WTC11 (cell line): ENCODE data around the gene NPFFR1. TPM values are rescaled to one million over a fixed set of nuclear protein-coding genes. Genes with fewer than 3 reads are reported as not detected.

Source experiments
- ATAC-seq: fragments of 200-7000 bp; cut with Tn5 transposase; 2 replicates; pipeline ENCODE4 v1.10.0; 2021; ENCODE audit warnings: mild to moderate bottlenecking, moderate library complexity
- CTCF ChIA-PET: fragments of 300-600 bp; sonication (Branson Sonifier 250); formaldehyde crosslinking; loops from one replicate; lab custom pipeline; 2021; ENCODE audit warnings: antibody characterized with exemption; lab: Charles Lee
- POLR2A ChIA-PET: fragments of 350-600 bp; sonication (Branson Sonifier 250); formaldehyde crosslinking; loops from one replicate; lab custom pipeline; 2021; ENCODE audit warnings: antibody characterized with exemption; lab: Charles Lee
- DNase-seq: peaks from one replicate; pipeline ENCODE4 v3.0.0; 2021; ENCODE audit warnings: low spot score
- H3K27ac Mint-ChIP-seq: 2 replicates; pipeline ENCODE4 v1.8.0; 2021; ENCODE audit warnings: mixed read lengths
- H3K27me3 Mint-ChIP-seq: 2 replicates; pipeline ENCODE4 v1.8.0; 2021; ENCODE audit warnings: low read depth, mild to moderate bottlenecking, moderate library complexity, mixed read lengths
- H3K36me3 Mint-ChIP-seq: 2 replicates; pipeline ENCODE4 v1.8.0; 2021; ENCODE audit warnings: mixed read lengths
- H3K4me1 Mint-ChIP-seq: 2 replicates; pipeline ENCODE4 v1.8.0; 2022; ENCODE audit warnings: mixed read lengths
- H3K4me3 Mint-ChIP-seq: 2 replicates; pipeline ENCODE4 v1.8.0; 2021; ENCODE audit warnings: mild to moderate bottlenecking, moderate library complexity, mixed read lengths
- H3K9me3 Mint-ChIP-seq: 2 replicates; pipeline ENCODE4 v1.8.0; 2021; ENCODE audit warnings: mixed read lengths
- CTCF ChIP-seq: fragments of 200-600 bp; IDR thresholded peaks from 2 replicates; pipeline ENCODE4 v1.8.0; 2022; ENCODE audit warnings: antibody characterized with exemption
- GABPB1 ChIP-seq: sonication (generic); formaldehyde crosslinking; IDR thresholded peaks from 2 replicates; pipeline ENCODE4 v1.8.1; 2023; ENCODE audit warnings: mild to moderate bottlenecking, missing genetic modification reagents
- GTF2I ChIP-seq: fragments of 250-450 bp; sonication (Bioruptor Pico); conservative IDR thresholded peaks from 2 replicates; pipeline ENCODE4 v1.4.0; 2021; ENCODE audit warnings: mild to moderate bottlenecking
- NR3C1 ChIP-seq: sonication (generic); formaldehyde crosslinking; conservative IDR thresholded peaks from 2 replicates; pipeline ENCODE4 v1.8.1; 2023; ENCODE audit warnings: low read depth, mild to moderate bottlenecking, missing genetic modification reagents
- SOX15 ChIP-seq: fragments of 250-450 bp; sonication (Bioruptor Pico); IDR thresholded peaks from 2 replicates; pipeline ENCODE4 v1.9.0; 2021; ENCODE audit warnings: mild to moderate bottlenecking
- SP1 ChIP-seq: sonication (generic); formaldehyde crosslinking; conservative IDR thresholded peaks from 2 replicates; pipeline ENCODE4 v1.8.1; 2022; ENCODE audit warnings: missing genetic modification reagents
- TCF7 ChIP-seq: sonication (generic); formaldehyde crosslinking; IDR thresholded peaks from 2 replicates; pipeline ENCODE4 v1.8.0; 2022; ENCODE audit warnings: mild to moderate bottlenecking, low read depth, missing genetic modification reagents, moderate library complexity
- TEAD1 ChIP-seq: sonication (generic); formaldehyde crosslinking; IDR thresholded peaks from 2 replicates; pipeline ENCODE4 v1.8.0; 2022; ENCODE audit warnings: mild to moderate bottlenecking, missing genetic modification reagents
- USF1 ChIP-seq: sonication (generic); formaldehyde crosslinking; IDR thresholded peaks from 2 replicates; pipeline ENCODE4 v1.8.0; 2022; ENCODE audit warnings: mild to moderate bottlenecking, missing genetic modification reagents
- ZMAT4 ChIP-seq: fragments of 250-450 bp; sonication (Bioruptor Pico); IDR thresholded peaks from 2 replicates; pipeline ENCODE4 v1.9.0; 2021; ENCODE audit warnings: mild to moderate bottlenecking
- ZNF232 ChIP-seq: sonication (generic); formaldehyde crosslinking; IDR thresholded peaks from 2 replicates; pipeline ENCODE4 v1.8.0; 2022; ENCODE audit warnings: mild to moderate bottlenecking, missing genetic modification reagents
- ZNF281 ChIP-seq: sonication (generic); formaldehyde crosslinking; IDR thresholded peaks from 2 replicates; pipeline ENCODE4 v1.8.0; 2023; ENCODE audit warnings: mild to moderate bottlenecking, missing genetic modification reagents
- total RNA-seq: library from RNA; stranded (reverse); gene quantifications from 3 replicates; pipeline ENCODE4 v1.2.3, GENCODE V29; 2021
- TF ChIP-seq, protein P1 (sequence below): sonication (generic); formaldehyde crosslinking; IDR thresholded peaks from 2 replicates; pipeline ENCODE4 v1.8.0; 2022; ENCODE audit warnings: mild to moderate bottlenecking, missing genetic modification reagents
- TF ChIP-seq, protein P2 (sequence below): sonication (generic); formaldehyde crosslinking; IDR thresholded peaks from 2 replicates; pipeline ENCODE4 v1.8.1; 2023; ENCODE audit warnings: mild to moderate bottlenecking, missing genetic modification reagents, borderline replicate concordance
- TF ChIP-seq, protein P3 (sequence below): sonication (generic); formaldehyde crosslinking; IDR thresholded peaks from 2 replicates; pipeline ENCODE4 v1.8.0; 2022; ENCODE audit warnings: missing genetic modification reagents

The NPFFR1 gene
- total RNA-seq, 1 experiment from 2014 or later = 0.04 TPM

GRCh38 chr10:70247360-70247759 is 36.4 kb downstream of the NPFFR1 start:
- Mint-ChIP-seq H3K9me3 (peaks cover 3% of the 10 kb centered on the region; the same call in 1 of the 2 replicates), H3K4me3 (no peak overlapping the region), H3K36me3 (no peaks in the 10 kb centered on the region), H3K4me1 (no peaks in the 10 kb centered on the region), H3K27ac (no peak overlapping the region), H3K27me3 (peaks cover 19% of the 10 kb centered on the region)
- DNase-seq (no peak), ATAC-seq (no peak)
- TF ChIP-seq, protein P1, sequence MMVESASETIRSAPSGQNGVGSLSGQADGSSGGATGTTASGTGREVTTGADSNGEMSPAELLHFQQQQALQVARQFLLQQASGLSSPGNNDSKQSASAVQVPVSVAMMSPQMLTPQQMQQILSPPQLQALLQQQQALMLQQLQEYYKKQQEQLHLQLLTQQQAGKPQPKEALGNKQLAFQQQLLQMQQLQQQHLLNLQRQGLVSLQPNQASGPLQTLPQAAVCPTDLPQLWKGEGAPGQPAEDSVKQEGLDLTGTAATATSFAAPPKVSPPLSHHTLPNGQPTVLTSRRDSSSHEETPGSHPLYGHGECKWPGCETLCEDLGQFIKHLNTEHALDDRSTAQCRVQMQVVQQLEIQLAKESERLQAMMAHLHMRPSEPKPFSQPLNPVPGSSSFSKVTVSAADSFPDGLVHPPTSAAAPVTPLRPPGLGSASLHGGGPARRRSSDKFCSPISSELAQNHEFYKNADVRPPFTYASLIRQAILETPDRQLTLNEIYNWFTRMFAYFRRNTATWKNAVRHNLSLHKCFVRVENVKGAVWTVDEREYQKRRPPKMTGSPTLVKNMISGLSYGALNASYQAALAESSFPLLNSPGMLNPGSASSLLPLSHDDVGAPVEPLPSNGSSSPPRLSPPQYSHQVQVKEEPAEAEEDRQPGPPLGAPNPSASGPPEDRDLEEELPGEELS = no peak
- TF ChIP-seq SP1 (CRISPR knock-in tag) (no peak), ZMAT4 (no peak), CTCF (no peak), SOX15 (no peak), TCF7 (CRISPR knock-in tag) (no peak), TEAD1 (CRISPR knock-in tag) (no peak), ZNF232 (no peak), USF1 (CRISPR knock-in tag) (no peak), ZNF281 (CRISPR knock-in tag) (no peak), GABPB1 (no peak), NR3C1 (CRISPR knock-in tag) (no peak), GTF2I (CRISPR knock-in tag) (no peak)
- TF ChIP-seq, protein P2, sequence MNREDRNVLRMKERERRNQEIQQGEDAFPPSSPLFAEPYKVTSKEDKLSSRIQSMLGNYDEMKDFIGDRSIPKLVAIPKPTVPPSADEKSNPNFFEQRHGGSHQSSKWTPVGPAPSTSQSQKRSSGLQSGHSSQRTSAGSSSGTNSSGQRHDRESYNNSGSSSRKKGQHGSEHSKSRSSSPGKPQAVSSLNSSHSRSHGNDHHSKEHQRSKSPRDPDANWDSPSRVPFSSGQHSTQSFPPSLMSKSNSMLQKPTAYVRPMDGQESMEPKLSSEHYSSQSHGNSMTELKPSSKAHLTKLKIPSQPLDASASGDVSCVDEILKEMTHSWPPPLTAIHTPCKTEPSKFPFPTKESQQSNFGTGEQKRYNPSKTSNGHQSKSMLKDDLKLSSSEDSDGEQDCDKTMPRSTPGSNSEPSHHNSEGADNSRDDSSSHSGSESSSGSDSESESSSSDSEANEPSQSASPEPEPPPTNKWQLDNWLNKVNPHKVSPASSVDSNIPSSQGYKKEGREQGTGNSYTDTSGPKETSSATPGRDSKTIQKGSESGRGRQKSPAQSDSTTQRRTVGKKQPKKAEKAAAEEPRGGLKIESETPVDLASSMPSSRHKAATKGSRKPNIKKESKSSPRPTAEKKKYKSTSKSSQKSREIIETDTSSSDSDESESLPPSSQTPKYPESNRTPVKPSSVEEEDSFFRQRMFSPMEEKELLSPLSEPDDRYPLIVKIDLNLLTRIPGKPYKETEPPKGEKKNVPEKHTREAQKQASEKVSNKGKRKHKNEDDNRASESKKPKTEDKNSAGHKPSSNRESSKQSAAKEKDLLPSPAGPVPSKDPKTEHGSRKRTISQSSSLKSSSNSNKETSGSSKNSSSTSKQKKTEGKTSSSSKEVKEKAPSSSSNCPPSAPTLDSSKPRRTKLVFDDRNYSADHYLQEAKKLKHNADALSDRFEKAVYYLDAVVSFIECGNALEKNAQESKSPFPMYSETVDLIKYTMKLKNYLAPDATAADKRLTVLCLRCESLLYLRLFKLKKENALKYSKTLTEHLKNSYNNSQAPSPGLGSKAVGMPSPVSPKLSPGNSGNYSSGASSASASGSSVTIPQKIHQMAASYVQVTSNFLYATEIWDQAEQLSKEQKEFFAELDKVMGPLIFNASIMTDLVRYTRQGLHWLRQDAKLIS (CRISPR knock-in tag) = no peak
- TF ChIP-seq, protein P3, sequence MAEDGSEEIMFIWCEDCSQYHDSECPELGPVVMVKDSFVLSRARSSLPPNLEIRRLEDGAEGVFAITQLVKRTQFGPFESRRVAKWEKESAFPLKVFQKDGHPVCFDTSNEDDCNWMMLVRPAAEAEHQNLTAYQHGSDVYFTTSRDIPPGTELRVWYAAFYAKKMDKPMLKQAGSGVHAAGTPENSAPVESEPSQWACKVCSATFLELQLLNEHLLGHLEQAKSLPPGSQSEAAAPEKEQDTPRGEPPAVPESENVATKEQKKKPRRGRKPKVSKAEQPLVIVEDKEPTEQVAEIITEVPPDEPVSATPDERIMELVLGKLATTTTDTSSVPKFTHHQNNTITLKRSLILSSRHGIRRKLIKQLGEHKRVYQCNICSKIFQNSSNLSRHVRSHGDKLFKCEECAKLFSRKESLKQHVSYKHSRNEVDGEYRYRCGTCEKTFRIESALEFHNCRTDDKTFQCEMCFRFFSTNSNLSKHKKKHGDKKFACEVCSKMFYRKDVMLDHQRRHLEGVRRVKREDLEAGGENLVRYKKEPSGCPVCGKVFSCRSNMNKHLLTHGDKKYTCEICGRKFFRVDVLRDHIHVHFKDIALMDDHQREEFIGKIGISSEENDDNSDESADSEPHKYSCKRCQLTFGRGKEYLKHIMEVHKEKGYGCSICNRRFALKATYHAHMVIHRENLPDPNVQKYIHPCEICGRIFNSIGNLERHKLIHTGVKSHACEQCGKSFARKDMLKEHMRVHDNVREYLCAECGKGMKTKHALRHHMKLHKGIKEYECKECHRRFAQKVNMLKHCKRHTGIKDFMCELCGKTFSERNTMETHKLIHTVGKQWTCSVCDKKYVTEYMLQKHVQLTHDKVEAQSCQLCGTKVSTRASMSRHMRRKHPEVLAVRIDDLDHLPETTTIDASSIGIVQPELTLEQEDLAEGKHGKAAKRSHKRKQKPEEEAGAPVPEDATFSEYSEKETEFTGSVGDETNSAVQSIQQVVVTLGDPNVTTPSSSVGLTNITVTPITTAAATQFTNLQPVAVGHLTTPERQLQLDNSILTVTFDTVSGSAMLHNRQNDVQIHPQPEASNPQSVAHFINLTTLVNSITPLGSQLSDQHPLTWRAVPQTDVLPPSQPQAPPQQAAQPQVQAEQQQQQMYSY = no peak
- ChIA-PET POLR2A (no interaction called here), CTCF (interaction anchor here (0.8 to 1.5 kb wide), 2 partner anchors 18 to 20 kb away, joined by 3 to 4 read pairs; no protein-coding TSS in a partner anchor)
